Transverse colon (tissue), 4 donors: ENCODE measurements around the gene UQCC5. TPM values are rescaled to one million over a fixed set of nuclear protein-coding genes. Genes with fewer than 3 reads are reported as not detected.

Experiments
- DNase-seq: peaks from one replicate; pipeline ENCODE4 v3.0.0-alpha.2; 2019
- H3K27ac ChIP-seq, 4 donors: fragments of 200-600 bp; sonication (generic); 2 replicates each; pipeline ENCODE4 v1.5.1; 2016 to 2018; ENCODE audit warnings: inconsistent platforms in 4 of 4
- H3K27me3 ChIP-seq: fragments of 200-600 bp; sonication (generic); 2 replicates; pipeline ENCODE4 v1.5.1; 2017; ENCODE audit warnings: inconsistent platforms
- H3K36me3 ChIP-seq, 4 donors: fragments of 200-600 bp; sonication (generic); 2 replicates each; pipeline ENCODE4 v1.5.1; 2017 to 2019; ENCODE audit warnings: inconsistent platforms in 4 of 4
- H3K4me1 ChIP-seq, 4 donors: fragments of 200-600 bp; sonication (generic); 2 replicates each; pipeline ENCODE4 v1.5.1; 2017 to 2020; ENCODE audit warnings: inconsistent platforms in 4 of 4
- H3K4me3 ChIP-seq, 4 donors: fragments of 200-600 bp; sonication (generic); 1 replicate in 1 of 4; 2 replicates in 3 of 4; pipeline versions ENCODE4 v1.5.1 to v1.6.1; 2017 to 2019; ENCODE audit warnings: inconsistent platforms in 4 of 4
- H3K9me3 ChIP-seq, 2 donors: fragments of 200-600 bp; sonication (generic); 2 replicates each; pipeline ENCODE4 v1.5.1; 2017 to 2019; ENCODE audit warnings: inconsistent platforms in 2 of 2
- CTCF ChIP-seq, 5 experiments: fragments of 200-600 bp in 3 of 5; fragments of 450-650 bp in 2 of 5; sonication (generic) in 3 of 5; IDR thresholded peaks; 1 replicate in 2 of 5; 2 replicates in 3 of 5; pipeline ENCODE4 v1.5.1; 2016 to 2017; ENCODE audit warnings: antibody characterized with exemption in 5 of 5, inconsistent platforms in 3 of 5, mild to moderate bottlenecking in 2 of 5, moderate library complexity in 1 of 5
- EP300 ChIP-seq: sonication (generic); formaldehyde crosslinking; IDR thresholded peaks from one replicate; pipeline ENCODE4 v1.6.1; 2017; ENCODE audit warnings: antibody characterized with exemption, low read depth
- POLR2A ChIP-seq: fragments of 450-650 bp; IDR thresholded peaks from one replicate; pipeline ENCODE4 v1.6.1; 2016; ENCODE audit warnings: antibody characterized with exemption, mild to moderate bottlenecking, moderate library complexity
- POLR2AphosphoS5 ChIP-seq, 3 donors: sonication (generic); formaldehyde crosslinking; IDR thresholded peaks; one replicate each; pipeline ENCODE4 v1.6.1; 2016; ENCODE audit warnings: antibody characterized with exemption in 3 of 3
- WGBS, 2 donors: methylation state at CpG; one replicate each; pipeline ENCODE4 v1.1.5; 2018; ENCODE audit warnings: low coverage in 1 of 2; 5-methylcytosine and 5-hydroxymethylcytosine counted together
- in situ Hi-C, 4 donors: fragments of 200-750 bp; cut with MboI; loops; one replicate each; pipeline versions ENCODE4 v1.15.0 to v1.15.1; 2017; ENCODE audit warnings: low sequenced_read_pairs in 3 of 4, low pct_ligation_motif_present in 1 of 4, low pct_unique_long_range_greater_than_20kb in 1 of 4
- intact Hi-C: fragments of 100-400 bp; cut with DNase I; formaldehyde crosslinking; loops from one replicate; pipeline ENCODE4 v1.15.1; 2023; ENCODE audit warnings: low total_unique reads
- total RNA-seq, 4 donors: library from RNA; depleted of rRNA; stranded (reverse); fragments of >200 nt; gene quantifications; one replicate each; pipeline ENCODE4 v1.1.0, GENCODE V29; 2016

The UQCC5 gene
- total RNA-seq, 4 donors from 2014 or later: 2.6 to 22.1 (median 4.0) TPM; not detected in 1

- Histone ChIP-seq H3K27ac (peak overlapping the region; percentile 48 to 70 (median 58)), H3K4me1 (peaks cover 0 to 3% (median 0%) of the 10 kb centered on the region in 4 donors), H3K36me3 (peaks cover 0 to 16% (median 6%) of the 10 kb centered on the region in 4 donors), H3K27me3 (no peaks in the 10 kb centered on the region), H3K9me3 (no peaks in the 10 kb centered on the region), H3K4me3 (peak overlapping the region in 3 of 4 donors; percentile 4 to 32 (median 13))
- DNase-seq: no peak
- in situ Hi-C loops (no loop called here), intact Hi-C loops (no loop called here)
- no peak for TF ChIP-seq CTCF (IDR thresholded peaks at IDR 0.05)
- TF ChIP-seq EP300: no peak
- peak in 1 of 3 donors; percentile 19 for TF ChIP-seq POLR2AphosphoS5 (IDR thresholded peaks at IDR 0.05)
- 62% methylated on average over 11 of the region's 16 CpGs; no CpG with 5 or more reads in 1 of the 2 donors for WGBS, 2 donors
Observed at GRCh38 chr3:52495777-52496602, 40.4 kb upstream of the UQCC5 start.

- in situ Hi-C loops: no loop called here
- no peak for TF ChIP-seq POLR2A
- TF ChIP-seq EP300: no peak
- no peak for TF ChIP-seq POLR2AphosphoS5 (IDR thresholded peaks at IDR 0.05)
- TF ChIP-seq CTCF (IDR thresholded peaks at IDR 0.05): no peak
Observed at GRCh38 chr3:52498137-52499054, 38.0 kb upstream of the UQCC5 start.

DNA sequence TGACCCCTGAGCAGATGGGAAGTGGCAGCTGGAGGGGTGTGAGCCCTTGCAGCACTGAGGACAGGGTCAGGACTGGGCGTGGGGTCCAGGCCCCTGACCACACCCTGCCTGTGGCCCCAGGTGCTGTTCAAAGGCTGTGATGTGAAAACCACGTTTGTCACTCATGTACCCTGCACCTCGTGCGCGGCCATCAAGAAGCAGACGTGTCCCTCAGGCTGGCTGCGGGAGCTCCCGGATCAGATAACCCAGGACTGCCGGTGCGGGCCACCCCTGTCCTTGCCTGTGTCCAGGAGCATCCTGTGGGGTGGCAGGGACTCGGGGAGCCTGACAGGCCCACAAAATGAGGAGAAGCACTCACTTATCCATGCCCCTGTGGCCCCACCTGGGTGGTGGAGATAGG is 35.4 kb upstream of the UQCC5 start:
- no peaks in the 10 kb centered on the region for H3K9me3 ChIP-seq
- DNase-seq: no peak
- in situ Hi-C loops: no loop called here
- H3K27me3 ChIP-seq: no peaks in the 10 kb centered on the region
- H3K4me3 ChIP-seq: no peak overlapping the region
- no peaks in the 10 kb centered on the region for H3K36me3 ChIP-seq
- intact Hi-C loops: no loop called here
- TF ChIP-seq CTCF (IDR thresholded peaks at IDR 0.05) (no peak), EP300 (no peak), POLR2A (no peak), POLR2AphosphoS5 (IDR thresholded peaks at IDR 0.05) (no peak)
- H3K27ac ChIP-seq: no peak overlapping the region
- peaks cover 0 to 3% (median 0%) of the 10 kb centered on the region in 4 donors for H3K4me1 ChIP-seq
- WGBS, 2 donors: 72% methylated on average over 11 of the region's 11 CpGs; no CpG with 5 or more reads in 1 of the 2 donors

More at GRCh38 chr3:52498137-52499054, 38.0 kb upstream of the UQCC5 start:
- 61 to 72% methylated on average over 5 to 24 of the region's 24 CpGs for WGBS, 2 donors
- intact Hi-C loops: no loop called here
- no peaks in the 10 kb centered on the region for H3K27me3 ChIP-seq
- H3K9me3 ChIP-seq: no peaks in the 10 kb centered on the region
- no peak overlapping the region for H3K4me3 ChIP-seq
- peak overlapping the region; percentile 6 to 60 (median 26) for H3K27ac ChIP-seq
- H3K36me3 ChIP-seq: no peaks in the 10 kb centered on the region
- peaks cover 0 to 3% (median 0%) of the 10 kb centered on the region in 4 donors for H3K4me1 ChIP-seq
- peak; percentile 41 for DNase-seq

- H3K36me3 ChIP-seq: no peaks in the 10 kb centered on the region
- H3K27me3 ChIP-seq: no peaks in the 10 kb centered on the region
- H3K4me1 ChIP-seq: peaks cover 0 to 3% (median 0%) of the 10 kb centered on the region in 4 donors
- H3K9me3 ChIP-seq: no peaks in the 10 kb centered on the region
- no peak for TF ChIP-seq CTCF (IDR thresholded peaks at IDR 0.05)
- TF ChIP-seq EP300: no peak
- no peak for TF ChIP-seq POLR2A
- no peak for TF ChIP-seq POLR2AphosphoS5 (IDR thresholded peaks at IDR 0.05)
- no peak for DNase-seq
- intact Hi-C loops: no loop called here
- H3K4me3 ChIP-seq: no peak overlapping the region
- no peak overlapping the region for H3K27ac ChIP-seq
- 89 to 100% methylated on average over 2 to 7 of the region's 11 CpGs for WGBS, 2 donors
- in situ Hi-C loops: no loop called here
Observed at GRCh38 chr3:52502001-52502400, 34.4 kb upstream of the UQCC5 start.
